GM21717 (cell line): Measurements from ENCODE around the gene TAOK3.
"Not testable (repeated sequence)": the region's sequence is repeated elsewhere in the genome, so short reads cannot be mapped to it uniquely, and the experiment has no call there.

Experiments
- ATAC-seq: cut with Tn5 transposase; IDR thresholded peaks from one replicate; pipeline ENCODE4 v1.9.1; 2021; ENCODE audit warnings: mild to moderate bottlenecking, moderate library complexity; ENCODE audit not compliant: unreplicated experiment

The TAOK3 gene

GRCh38 chr12:118372541-118373495 is at the start of gene TAOK3:
TSS of gene TAOK3 (minus strand) at chr12:118372907. CDS start at chr12:118255567, 117,340 bp downstream.
- ATAC-seq: peak; percentile 72

- no peak for ATAC-seq
Measured at GRCh38 chr12:118420673-118421072, 48.0 kb upstream of the TAOK3 start.

DNA sequence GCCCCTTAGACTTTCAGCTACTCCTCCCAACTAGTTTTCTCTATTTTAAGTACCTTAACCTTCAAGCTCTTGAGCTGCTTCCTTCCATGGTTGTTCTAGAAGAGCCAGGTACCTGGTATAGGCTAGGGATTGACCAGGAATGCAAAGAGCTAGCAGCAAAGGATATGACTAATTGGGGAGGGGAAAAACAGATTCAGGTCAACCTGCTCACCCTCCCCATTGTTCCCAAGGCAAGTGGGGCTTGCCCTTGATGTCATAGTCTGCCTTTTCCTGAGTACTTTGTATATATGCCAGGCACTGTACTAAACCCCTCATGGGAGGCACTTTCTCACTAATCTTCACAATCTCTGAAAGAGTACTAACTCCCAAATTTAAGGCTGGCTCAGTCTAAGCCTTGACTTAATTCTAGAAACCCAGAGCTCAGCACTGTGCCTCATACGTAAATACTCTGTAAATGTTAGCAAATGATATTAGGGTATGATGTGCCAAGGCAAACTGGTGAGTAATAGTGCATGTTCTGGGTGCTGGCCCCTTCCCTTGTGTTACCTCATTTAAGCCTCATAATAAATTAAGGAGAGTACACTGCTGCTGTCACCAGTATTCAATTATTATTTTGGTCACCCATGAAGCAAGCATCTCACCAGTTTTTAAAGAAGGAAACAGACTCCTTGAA is 45.8 kb upstream of the TAOK3 start:
- ATAC-seq: no peak

DNA sequence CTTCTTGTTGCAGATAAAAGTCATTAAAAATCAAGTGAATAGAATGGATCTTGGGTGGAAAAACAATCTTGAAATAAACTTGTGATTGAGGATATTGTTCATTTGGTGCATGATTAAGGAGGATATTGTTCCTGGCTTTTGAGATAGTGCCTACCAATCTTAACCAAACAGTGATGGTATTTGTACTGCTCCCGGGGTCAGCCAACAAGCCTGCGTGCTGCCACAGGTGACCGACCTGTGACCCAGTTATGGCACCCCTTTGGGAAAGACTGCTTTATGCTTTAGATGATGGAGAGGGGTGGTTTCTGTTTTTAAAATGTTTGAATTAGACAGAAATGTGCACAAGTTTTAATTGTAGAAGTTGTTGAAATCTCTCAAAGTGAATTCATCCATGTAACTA is 45.2 kb upstream of the TAOK3 start:
- no peak for ATAC-seq

- no peak for ATAC-seq
Measured at GRCh38 chr12:118409834-118410233, 37.1 kb upstream of the TAOK3 start.

DNA sequence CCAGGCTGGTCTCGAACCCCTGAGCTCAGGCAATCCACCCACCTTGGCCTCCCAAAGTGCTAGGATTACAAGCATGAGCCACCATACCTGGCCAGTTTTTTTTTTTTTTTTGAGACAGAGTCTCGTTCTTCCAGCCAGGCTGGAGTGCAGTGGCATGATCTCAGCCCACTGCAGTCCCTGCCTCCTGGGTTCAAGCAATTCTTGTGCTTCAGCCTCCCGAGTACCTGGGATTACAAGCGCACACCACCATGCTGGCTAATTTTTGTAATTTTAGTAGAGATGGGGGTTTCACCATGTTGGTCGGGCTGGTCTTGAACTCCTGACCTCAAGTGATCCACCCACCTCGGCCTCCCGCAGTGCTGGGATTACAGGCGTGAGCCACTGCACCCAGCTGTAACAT is 35.5 kb upstream of the TAOK3 start:
- ATAC-seq: not testable (repeated sequence)

- no peak for ATAC-seq
Measured at GRCh38 chr12:118404876-118405521, 32.3 kb upstream of the TAOK3 start.

GRCh38 chr12:118402251-118402650 is 29.5 kb upstream of the TAOK3 start:
- no peak for ATAC-seq

GRCh38 chr12:118398940-118399339 is 26.2 kb upstream of the TAOK3 start:
- ATAC-seq: no peak

DNA sequence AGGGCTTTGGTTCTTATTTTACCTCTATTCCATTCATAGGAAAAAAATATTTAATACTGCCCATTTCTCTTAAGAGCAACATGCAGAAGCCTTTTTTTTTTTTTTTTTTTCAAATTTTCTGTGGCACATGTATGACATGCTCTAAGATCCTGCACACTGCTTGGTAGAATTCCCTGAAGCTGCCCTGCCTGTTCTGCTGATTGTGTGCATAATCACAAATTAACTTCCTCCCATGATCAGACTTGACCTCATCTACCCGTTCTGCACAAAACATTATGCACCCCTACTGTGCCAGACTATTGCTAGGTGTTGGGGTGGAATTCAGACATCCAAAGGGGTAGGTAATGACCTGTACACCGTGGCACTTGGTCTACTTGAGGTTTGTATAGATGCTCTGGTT is 25.8 kb upstream of the TAOK3 start:
- ATAC-seq: no peak

DNA sequence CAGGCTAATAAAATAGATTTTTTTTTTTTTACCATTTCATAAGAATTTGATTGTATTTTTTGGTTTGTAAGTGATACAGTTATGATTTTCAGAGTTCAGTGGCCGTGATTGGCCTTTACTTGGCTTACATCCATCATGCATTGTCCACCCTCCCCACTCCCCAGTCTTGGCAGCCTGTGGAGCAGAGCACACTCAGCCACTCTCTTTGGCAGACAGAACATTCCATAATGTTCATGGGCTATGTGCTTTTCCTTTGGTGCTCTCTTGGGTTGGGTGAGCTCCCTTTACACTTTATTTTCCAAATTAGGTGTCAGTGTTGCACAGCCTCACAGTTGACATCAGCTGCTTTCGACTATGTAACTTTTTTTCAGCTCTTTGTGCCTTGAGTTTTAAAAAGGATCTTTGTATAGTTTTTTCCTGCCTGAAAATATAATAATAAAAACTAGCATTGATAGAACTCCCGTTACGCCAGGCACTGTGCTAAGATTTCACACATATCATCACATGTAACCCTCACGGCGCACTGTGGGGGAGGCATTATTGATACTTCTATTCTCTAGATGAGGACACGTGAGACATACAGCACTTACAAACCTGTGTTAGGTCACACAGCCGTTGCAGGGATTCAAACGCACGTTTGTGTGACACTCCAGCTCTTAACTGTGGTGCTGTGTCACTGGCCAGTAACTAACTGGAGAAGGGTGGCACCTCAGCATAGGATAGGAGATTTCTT is 25.2 kb upstream of the TAOK3 start:
- ATAC-seq: no peak

- no peak for ATAC-seq
Measured at GRCh38 chr12:118391836-118392235, 19.1 kb upstream of the TAOK3 start.

DNA sequence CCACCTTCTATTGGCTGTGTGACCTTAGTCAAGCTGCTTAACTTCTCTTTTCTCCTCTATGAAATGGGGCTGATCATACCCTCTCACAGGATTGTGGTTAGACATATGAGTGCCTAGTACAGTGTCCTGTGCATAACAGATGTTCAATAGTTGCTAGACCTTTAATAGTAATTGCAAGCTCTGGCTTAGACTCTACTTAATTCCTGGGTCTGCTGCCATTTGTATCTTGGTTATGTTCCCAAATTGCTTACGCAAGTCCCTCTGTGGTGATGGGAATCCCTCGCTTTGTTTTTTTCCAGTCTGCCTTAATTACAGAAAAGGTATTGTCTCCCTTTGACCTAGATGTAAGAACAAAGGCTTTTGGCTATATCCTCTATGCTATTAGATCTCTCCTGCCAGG is 18.7 kb upstream of the TAOK3 start:
- no peak for ATAC-seq

- ATAC-seq: no peak
Measured at GRCh38 chr12:118377884-118378470, 5.3 kb upstream of the TAOK3 start.

DNA sequence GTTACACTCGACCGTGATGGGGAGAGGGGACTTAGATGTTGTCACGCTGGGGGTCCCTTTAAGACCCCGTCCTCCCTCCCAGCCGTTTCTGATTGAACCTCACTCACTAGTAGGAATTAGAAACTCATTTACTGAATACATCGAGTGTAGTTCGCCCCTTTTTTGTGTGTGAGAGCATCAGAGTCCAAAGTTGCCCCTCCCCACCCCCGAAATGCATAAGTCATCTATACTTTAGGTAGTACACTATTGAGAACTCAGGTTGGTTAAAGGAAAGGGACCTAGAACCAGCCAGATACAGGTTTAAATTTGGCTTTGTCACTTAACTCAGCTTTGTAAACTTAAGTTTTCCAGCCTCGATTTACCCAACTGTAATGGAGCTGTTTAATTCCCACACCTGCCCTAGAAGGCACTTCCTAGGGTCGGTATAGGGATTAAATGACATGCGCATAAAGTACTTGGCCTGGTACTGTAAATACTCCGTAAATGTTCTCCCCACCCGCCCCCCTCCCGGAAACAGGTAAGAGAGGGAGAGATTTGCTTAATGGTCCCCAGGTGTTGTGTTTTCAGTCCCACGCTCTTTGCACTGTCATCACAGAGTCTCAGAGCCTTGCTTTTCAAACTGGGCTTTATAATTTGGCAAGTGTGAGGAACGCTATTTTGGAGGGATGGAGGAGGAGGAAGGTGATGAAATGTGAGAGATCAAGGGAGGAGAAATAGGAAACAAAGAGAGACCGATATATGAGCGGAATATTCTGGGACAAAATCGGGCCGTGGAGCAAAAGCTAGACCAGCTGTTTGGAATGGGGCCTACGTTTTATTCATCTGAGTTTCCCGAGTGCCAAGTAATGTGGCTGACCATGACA is 4.5 kb upstream of the TAOK3 start:
- ATAC-seq: no peak

DNA sequence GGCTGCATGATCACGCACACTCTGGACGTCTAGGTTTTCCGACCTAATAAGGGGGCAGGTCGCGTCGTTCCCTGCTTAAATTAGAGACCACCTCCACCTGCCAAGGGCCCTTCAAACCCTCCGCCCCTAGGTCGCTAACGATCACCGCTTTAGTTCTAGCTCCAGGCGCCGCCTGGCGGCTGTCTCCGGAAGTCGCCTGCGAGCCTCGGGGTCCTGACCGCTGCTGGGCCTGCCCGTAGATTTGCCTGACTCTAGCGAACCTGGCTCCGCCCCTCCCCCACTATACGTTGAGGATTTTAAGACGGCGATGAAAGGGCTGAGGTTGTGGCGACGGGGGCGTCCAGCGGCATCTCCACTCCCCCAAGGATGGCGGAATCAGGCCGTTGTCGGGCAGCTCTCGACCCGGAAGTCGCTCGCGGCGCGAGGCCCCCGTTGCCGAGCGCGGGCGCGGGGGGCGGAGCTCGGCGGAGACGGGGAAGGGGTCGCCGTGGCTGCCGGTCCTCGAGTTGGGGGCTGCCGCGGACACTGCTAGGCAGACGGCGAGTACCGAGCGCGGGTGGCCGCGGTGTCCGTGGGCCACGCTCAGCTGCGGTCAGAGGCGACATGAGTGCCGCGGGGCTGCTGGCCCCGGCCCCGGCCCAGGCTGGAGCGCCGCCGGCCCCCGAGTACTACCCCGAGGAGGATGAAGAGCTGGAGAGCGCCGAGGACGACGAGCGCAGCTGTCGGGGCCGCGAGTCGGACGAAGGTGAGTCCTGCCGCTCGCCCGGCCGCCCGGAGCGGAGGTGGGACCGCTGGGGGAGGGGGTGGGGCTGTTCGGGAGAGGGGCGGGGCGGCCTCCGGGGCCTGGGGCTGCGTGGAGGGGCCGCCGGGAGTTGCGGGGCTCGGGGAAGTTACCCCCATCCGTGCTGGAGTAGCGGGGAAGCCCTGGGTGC is 3.6 kb upstream of the TAOK3 start, which contains the start of gene SUDS3:
Gene SUDS3, plus strand, starts transcription at position 467 of the 932 bp plus-strand sequence. Its CDS starts 137 bp downstream, at position 604.
- ATAC-seq: no peak

DNA sequence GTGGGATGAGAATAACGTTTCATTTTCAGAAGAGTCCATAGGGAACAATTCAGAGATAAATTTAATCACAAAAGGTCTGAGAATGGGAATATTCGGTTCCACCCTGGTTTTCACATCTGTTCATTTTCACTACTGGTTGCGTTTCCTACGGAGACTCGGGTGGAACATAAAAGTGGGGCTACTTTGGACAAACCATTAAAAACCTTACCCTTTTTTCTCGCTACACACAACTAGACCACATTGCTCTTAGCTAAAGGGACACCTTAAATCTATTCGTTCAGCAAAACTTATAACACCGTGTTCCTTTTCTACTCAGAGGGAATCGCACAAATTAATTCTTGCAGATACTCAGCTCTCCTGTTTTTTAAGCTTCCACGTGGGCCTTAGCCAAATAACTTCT is 2.6 kb upstream of the TAOK3 start:
- ATAC-seq: no peak

- no peak for ATAC-seq
Measured at GRCh38 chr12:118374909-118375308, 2.2 kb upstream of the TAOK3 start.
